NCI-H510A treated with DMSO at 0.1 percent for 48 hours (cell line): ENCODE measurements around the gene SVOP.
A peak's percentile ranks its signal among the peaks of the same experiment; 100 is the strongest.

Source experiments
- DNase-seq: peaks from one replicate; lab custom pipeline; 2025; lab: John Stamatoyannopoulos, UW

The SVOP gene

DNA sequence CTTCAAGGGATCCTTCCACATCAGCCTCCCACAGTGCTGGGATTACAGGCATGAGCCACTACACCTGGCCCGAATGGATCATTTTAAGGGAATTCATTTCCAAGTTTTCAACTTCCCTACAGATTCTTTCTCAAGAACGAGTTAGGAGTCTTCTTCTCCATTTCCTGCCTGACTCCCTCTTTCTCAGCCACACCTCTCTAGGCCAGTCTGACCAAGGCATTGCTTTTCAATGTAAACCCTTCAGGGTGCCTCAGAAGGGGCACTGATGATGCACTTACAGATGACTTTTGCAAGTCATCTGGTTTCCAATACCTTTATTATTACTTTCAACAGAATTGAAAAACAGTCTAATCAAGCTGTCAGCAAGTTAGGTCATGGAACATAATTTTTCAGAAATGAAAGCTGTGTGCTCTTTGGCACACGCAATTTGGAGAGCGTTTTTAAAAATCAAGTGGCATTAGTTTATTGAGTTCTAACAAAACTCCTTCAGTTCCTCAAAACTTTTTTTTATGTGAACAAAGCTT is 47.2 kb downstream of the SVOP start:
- no peak for DNase-seq

GRCh38 chr12:108972358-108972757 is 48.5 kb downstream of the SVOP start:
- no peak for DNase-seq

DNA sequence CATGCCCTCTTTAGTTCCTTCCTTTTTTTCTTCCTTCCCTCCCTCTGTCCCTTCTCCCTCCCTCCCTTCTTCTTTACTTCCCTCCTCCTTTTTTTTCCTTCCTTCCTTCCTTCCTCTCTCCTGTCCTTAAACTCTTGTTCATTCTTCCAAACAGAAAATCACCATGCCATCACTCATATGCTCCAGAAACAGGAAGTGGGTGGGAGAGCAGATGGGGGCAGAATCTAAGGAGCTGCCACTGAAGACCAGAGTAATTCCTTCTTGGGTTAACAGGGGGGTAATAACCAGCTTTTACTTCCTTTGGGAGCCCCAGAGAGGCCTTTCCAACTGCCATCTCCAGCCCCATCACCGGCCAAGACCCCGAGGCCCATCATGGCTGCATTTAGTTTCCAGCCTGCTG is 51.2 kb downstream of the SVOP start:
- DNase-seq, result no peak

DNA sequence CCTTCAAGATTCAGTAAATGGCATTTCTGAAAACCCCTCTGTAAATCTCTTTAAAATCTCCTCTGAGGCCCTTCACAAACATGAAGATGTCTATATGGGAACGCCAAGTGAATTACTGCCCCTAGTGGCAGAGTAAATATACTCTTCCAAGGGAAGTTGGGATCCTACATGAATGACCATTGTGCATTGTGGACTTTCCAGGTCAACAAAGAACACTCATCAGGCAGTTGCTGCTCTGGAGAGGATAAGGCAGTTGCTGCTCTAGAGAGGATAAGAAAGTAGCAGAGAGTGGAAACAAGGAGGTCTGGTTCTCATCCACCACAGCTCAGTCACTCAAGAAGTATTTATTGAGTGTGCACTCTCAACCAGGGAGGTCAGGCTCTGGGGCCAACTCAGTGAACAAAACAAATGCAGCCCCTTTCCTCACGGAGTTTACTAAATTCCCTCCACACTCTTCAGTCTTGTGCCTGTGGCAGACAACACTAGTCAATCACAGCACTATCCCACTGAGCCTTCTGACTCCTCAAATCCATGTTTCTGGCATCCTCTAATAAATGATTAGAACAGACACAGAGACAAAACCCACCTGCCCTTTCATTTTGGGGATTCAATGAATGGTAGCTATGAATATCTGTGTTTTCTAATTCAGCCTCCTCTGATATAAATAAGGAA is 52.9 kb downstream of the SVOP start:
- DNase-seq, result peak; percentile 7

GRCh38 chr12:108966378-108967151 is 54.3 kb downstream of the SVOP start:
- DNase-seq, result no peak

- no peak for DNase-seq
Observed at GRCh38 chr12:108965886-108966285, 55.0 kb downstream of the SVOP start.

DNA sequence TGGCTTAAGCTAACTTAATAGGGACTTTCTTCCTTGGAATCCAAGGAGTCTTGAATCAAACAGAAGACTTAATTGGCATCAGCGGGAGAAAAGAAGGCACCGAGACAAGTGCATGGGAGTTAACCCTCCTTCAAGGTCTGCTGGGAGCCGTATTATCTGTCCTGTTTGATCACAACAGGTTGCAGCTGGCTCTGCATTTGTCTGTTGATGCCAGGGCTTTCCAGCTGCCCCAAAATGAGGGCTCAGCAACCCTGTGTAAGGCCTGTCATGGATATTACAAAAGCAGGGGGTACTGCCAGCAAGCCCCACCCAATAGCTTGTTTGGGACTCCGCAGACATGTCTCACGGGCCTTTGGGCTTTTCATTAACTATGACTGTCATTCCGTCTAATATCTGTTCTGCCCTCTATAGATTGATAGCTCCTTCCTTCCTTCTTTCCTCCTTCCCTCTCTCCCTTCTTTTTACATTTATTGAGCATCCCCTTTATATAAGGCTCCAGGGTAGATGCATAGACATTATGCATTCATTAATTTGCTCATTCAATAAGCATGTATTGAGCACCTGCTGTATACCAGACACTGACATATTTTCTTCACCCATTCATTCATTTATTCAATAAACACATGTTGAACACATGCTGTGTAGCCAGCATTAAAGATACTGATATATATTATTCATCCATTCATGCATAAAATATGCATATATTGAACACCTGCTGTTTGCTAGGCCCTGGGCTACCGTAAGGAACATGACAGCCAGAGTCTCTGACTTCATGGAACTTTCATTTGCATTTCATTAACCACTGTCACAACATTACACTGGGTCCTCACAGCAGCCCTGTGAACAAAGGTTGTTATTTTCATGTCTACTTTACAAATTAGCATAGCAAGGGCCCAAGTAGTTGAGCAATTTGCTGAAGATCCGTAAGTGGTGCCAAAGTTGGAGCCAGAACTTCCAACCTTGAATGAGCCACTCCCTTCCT is 56.2 kb downstream of the SVOP start:
- no peak for DNase-seq

- DNase-seq, result no peak
Observed at GRCh38 chr12:108962256-108962655, 58.6 kb downstream of the SVOP start.

DNA sequence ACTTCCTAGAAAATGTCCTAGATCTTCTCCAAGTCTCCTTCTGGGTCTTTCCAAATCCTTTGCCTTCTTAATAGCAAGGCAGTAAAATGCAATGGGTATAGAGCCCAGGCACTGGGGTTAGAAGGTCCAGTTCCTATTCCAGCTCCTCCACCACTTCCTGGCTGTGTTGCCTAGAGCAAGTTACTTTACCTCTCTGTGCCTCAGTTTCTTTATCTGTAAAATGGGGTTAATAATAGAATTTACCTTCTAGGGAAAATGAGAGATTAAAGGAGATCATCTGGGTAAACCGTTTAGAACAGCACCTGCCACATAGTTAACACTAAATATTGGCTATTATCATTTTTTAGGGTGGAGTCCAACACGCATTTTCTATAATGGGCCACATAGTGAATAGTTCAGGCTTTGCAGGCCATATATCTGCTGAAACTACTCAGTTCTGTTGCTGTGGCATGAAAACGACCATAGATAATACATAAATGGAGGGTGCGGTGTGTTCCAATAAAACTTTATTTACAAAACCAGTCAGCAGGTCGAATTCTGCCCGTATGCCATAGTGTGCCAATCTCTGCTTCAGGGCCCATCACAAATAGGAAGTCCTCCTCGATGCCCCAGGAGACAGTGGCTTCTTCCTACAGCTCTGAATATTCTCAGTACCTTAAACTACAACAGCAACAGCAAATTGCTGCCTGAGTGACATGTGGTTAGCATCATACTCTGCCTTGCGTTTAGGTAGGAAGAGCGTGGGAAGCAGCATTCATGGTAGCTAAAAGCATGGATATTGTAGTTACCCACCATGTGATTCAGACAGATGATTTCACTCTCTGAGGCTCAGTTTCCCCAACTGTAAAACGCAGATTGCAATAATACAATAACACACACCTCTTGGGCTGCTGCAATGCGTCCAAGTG is 60.9 kb downstream of the SVOP start:
- no peak for DNase-seq

DNA sequence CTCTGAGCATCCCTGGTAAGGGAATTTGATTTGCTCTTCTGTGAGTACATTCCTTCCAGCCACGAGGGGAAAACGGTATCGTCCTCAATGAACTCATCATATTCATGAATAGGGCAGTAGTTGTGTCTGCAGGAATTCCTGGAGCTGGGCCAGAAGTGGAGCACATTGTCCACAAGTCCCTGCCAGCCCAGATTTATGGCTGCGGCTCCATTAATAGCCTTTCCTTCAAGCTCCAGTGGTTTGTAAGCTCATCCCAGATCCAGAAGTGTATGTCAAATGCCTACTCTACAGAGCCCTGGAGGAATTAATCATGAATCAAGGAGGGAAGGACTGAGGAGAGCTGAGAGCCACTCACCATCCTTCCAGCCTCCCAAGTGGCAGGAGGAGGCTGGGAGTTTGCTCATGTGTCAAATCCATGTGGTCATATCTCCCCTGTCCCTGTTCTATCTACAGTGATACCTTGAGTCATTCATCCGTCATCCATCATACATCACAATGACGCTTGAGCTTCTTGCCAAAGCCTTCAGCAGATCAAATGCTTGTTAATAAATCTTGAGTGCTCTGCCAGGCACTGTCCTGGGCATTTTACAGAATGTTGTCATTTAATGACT is 65.5 kb downstream of the SVOP start:
- DNase-seq, result peak; percentile 90

GRCh38 chr12:108950991-108951739 is 69.7 kb downstream of the SVOP start:
- peak; percentile 73 for DNase-seq

DNA sequence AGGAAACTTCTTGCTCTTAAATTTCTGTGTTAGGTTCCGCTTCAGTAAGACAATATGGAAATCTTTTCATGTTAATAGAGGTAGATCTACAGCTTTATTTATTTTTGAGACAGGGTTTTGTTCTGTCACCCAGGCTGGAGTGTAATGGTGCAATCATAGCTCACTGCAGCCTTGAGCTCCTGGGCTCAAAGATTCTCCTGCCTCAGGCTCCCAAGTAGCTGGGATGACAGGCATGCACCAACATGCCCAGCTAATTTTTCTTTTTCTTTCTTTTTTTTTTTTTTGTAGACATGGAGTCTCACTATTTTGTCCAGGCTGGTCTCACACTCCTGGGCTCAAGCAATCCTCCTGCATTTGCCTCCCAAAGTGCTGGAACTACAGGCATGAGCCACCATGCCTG is 70.9 kb downstream of the SVOP start:
- no peak for DNase-seq

- DNase-seq, result no peak
Observed at GRCh38 chr12:108948367-108948766, 72.5 kb downstream of the SVOP start.

DNA sequence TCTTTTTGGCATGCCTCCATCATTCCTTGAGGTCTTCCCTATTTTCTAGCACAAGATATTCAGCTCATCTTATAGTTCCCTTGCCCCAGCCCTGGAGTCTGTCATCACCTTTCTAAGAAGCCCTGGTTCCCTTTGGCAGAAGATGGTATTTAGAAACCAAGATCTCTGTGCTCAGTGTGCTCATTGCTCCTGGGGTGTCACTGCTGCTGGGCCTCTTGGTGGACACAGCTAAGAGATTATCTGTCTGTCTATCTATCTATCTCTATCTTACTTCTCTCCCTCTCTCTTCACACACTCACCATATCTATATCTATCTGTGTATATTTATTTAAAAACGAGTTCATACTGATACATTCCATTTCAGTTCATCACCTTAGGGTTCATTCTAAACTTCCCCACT is 73.8 kb downstream of the SVOP start:
- no peak for DNase-seq

DNA sequence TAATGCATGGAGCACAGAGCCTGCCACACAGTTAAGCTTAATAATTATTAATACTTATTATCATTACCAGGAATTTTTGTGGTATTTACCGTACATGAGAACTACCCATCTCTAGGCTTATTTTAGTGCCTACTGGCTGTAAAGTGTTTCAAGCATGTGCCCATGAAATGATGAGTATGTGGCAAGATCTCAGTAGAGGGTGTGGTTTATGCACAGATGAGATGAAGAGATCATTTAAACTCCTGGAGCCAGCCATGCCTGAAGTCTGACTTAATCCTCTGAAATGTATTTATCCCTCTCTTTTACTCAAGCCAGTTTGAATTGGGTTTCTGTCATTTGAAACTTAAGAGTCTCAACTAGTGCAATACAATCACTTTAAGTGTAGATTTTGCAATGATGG is 80.7 kb downstream of the SVOP start:
- no peak for DNase-seq

- DNase-seq, result no peak
Observed at GRCh38 chr12:108939594-108939993, 81.3 kb downstream of the SVOP start.

GRCh38 chr12:108938247-108938924 is 82.5 kb downstream of the SVOP start:
- no peak for DNase-seq

GRCh38 chr12:108935159-108935763 is 85.6 kb downstream of the SVOP start:
- DNase-seq, result no peak

GRCh38 chr12:108933949-108934348 is 86.9 kb downstream of the SVOP start:
- DNase-seq, result no peak
